ENCODE results near the gene VPS26C. TPM values are rescaled to one million over a fixed set of nuclear protein-coding genes. Genes with fewer than 3 reads are reported as not detected.
A peak's percentile ranks its signal among the peaks of the same experiment; 100 is the strongest.

Gene VPS26C
- total RNA-seq, 1 experiment from 2014 or later, result 47.4 TPM

DNA sequence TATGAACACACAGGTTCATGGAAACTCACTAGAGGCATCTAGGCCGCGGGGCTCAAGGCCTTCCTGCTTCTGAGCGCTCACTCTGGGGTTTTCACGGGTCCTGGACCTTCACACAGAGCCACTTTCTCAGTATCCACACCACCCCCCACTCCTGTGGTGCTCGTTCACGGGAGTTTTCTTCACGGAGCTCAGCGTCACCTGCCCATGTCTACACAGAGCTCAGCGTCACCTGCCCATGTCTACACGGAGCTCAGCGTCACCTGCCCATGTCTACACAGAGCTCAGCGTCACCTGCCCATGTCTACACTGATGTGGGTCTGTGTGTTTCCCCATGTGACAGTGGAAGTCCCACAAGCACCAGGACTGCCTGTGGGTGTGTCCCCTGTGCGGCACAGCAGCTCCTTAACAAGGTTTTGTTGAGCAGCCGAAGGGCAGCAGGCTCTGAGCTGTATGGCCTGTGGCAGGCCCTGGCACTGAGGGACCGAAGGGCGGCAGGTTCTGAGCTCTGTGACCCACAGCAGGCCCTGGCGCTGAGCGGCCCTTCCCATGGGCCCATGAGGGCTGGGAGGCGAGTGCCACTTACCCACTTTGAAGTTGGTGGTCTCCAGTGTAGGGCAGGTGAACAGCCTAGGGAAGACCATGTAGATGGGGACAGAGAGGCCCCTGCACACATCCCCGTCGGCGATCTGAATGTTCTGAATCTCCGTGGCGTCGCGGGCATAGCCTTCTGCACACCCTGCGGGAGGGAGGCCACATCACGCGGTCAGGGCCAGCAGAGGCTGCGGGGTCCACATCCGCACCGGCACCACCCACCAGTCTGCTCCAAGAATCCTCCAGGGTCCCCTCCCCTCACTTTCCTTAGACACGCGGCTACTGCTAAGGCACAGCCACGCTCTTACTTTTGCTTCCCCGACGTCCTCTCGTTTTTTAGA, 39.8 kb downstream of the VPS26C start:
- Histone ChIP-seq H3K4me1 (ENCODE audit: control insufficient read depth, insufficient read depth, low read length) (no peaks in the 10 kb centered on the region), H3K9me3 (ENCODE audit: control insufficient read depth, insufficient read depth, low read depth, low read length) (no peaks in the 10 kb centered on the region), H3K36me3 (ENCODE audit: control insufficient read depth, insufficient read depth, low read length) (peaks cover 5% of the 10 kb centered on the region; the same call in 1 of the 2 replicates), H3K4me3 (ENCODE audit: low read depth in 2 of 2, low read length in 2 of 2) (no peak overlapping the region), H3K27ac (ENCODE audit: low read length) (no peak overlapping the region), H3K27me3 (ENCODE audit: control insufficient read depth, insufficient read depth, low read length) (no peaks in the 10 kb centered on the region)
- CTCF ChIA-PET, result no interaction called here
- no TSS peak for BruUV-seq (replicated peaks)
- TF ChIP-seq POLR2AphosphoS5 (IDR thresholded peaks at IDR 0.05; ENCODE audit: low read depth, low read length), result no peak
- no peak for TF ChIP-seq TCF7L2 (IDR thresholded peaks at IDR 0.05; ENCODE audit: low read depth, low read length)
- no peak for TF ChIP-seq SIN3A (IDR thresholded peaks at IDR 0.05; ENCODE audit: borderline replicate concordance, insufficient read depth, low read depth, low read length)
- TF ChIP-seq, protein P1, sequence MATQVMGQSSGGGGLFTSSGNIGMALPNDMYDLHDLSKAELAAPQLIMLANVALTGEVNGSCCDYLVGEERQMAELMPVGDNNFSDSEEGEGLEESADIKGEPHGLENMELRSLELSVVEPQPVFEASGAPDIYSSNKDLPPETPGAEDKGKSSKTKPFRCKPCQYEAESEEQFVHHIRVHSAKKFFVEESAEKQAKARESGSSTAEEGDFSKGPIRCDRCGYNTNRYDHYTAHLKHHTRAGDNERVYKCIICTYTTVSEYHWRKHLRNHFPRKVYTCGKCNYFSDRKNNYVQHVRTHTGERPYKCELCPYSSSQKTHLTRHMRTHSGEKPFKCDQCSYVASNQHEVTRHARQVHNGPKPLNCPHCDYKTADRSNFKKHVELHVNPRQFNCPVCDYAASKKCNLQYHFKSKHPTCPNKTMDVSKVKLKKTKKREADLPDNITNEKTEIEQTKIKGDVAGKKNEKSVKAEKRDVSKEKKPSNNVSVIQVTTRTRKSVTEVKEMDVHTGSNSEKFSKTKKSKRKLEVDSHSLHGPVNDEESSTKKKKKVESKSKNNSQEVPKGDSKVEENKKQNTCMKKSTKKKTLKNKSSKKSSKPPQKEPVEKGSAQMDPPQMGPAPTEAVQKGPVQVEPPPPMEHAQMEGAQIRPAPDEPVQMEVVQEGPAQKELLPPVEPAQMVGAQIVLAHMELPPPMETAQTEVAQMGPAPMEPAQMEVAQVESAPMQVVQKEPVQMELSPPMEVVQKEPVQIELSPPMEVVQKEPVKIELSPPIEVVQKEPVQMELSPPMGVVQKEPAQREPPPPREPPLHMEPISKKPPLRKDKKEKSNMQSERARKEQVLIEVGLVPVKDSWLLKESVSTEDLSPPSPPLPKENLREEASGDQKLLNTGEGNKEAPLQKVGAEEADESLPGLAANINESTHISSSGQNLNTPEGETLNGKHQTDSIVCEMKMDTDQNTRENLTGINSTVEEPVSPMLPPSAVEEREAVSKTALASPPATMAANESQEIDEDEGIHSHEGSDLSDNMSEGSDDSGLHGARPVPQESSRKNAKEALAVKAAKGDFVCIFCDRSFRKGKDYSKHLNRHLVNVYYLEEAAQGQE (IDR thresholded peaks at IDR 0.05; ENCODE audit: insufficient read depth in 1 of 2, low read depth in 2 of 2, low read length in 1 of 2), result no peak
- TF ChIP-seq, protein P2, sequence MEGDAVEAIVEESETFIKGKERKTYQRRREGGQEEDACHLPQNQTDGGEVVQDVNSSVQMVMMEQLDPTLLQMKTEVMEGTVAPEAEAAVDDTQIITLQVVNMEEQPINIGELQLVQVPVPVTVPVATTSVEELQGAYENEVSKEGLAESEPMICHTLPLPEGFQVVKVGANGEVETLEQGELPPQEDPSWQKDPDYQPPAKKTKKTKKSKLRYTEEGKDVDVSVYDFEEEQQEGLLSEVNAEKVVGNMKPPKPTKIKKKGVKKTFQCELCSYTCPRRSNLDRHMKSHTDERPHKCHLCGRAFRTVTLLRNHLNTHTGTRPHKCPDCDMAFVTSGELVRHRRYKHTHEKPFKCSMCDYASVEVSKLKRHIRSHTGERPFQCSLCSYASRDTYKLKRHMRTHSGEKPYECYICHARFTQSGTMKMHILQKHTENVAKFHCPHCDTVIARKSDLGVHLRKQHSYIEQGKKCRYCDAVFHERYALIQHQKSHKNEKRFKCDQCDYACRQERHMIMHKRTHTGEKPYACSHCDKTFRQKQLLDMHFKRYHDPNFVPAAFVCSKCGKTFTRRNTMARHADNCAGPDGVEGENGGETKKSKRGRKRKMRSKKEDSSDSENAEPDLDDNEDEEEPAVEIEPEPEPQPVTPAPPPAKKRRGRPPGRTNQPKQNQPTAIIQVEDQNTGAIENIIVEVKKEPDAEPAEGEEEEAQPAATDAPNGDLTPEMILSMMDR (IDR thresholded peaks at IDR 0.05), result no peak
- 0 out of 2 replicates have a peak, but pooled peaks have one; percentile 36 for ATAC-seq
- intact Hi-C loops (cut with micrococcal nuclease; ENCODE audit: unreplicated experiment) (no loop called here), in situ Hi-C loops (cut with HindIII; ENCODE audit: low pct_unique_long_range_greater_than_20kb, low sequenced_read_pairs) (no loop called here)
- no peak for DNase-seq (ENCODE audit: low read depth, low spot score)
- POLR2A ChIA-PET, result no interaction called here

DNA sequence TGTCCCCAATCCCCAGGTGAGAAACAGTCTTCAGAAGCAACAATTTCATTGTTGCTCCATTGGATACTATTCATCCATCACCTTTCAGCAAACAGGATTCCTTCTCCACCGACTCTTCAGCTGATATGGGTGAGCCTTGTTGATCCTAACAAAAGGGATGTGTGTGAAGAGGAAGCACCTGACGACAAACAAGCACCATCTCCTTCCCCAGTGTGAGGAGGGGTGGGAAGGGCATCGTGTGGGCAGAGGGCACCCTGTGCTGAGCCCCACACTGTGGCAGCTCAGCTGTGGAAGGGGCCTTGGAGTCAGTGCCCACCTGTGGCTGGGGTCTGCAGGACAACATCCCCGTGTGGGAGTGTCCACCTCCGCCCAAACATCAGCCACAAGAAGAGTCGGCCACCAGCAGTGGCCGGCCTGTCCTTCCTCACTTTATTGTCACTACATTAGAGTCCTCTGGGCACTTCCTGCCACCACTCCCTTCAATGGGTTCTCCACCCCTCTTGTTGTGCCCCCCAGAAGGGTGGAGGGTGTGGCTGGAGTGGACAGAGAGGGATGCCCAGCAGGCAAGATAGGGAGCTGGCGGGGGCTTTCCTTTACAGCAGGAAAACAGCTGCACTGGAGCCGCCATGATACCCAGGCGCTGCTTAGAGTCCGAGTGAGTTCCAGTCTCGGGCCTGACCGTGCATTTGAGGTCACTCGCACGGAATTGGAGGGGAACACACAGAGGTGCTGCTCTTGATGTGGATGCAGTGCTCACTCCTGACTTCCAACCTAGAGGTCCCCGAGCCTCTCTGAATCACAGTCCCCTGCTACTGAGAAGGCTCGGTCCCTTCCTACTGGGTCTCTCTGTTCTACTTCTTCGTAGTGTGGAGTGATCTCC, 40.9 kb downstream of the VPS26C start:
- H3K27ac ChIP-seq (ENCODE audit: low read length), result no peak overlapping the region
- H3K9me3 ChIP-seq (ENCODE audit: control insufficient read depth, insufficient read depth, low read depth, low read length), result no peaks in the 10 kb centered on the region
- in situ Hi-C loops (cut with HindIII; ENCODE audit: low pct_unique_long_range_greater_than_20kb, low sequenced_read_pairs), result no loop called here
- CTCF ChIA-PET, result no interaction called here
- TF ChIP-seq, protein P1 (IDR thresholded peaks at IDR 0.05; ENCODE audit: insufficient read depth in 1 of 2, low read depth in 2 of 2, low read length in 1 of 2), result no peak
- TF ChIP-seq, protein P2 (IDR thresholded peaks at IDR 0.05), result no peak
- TF ChIP-seq TCF7L2 (IDR thresholded peaks at IDR 0.05; ENCODE audit: low read depth, low read length) (no peak), SIN3A (IDR thresholded peaks at IDR 0.05; ENCODE audit: borderline replicate concordance, insufficient read depth, low read depth, low read length) (no peak), POLR2AphosphoS5 (IDR thresholded peaks at IDR 0.05; ENCODE audit: low read depth, low read length) (no peak)
- intact Hi-C loops (cut with micrococcal nuclease; ENCODE audit: unreplicated experiment), result no loop called here
- H3K4me1 ChIP-seq (ENCODE audit: control insufficient read depth, insufficient read depth, low read length), result no peaks in the 10 kb centered on the region
- H3K36me3 ChIP-seq (ENCODE audit: control insufficient read depth, insufficient read depth, low read length), result peaks cover 5% of the 10 kb centered on the region; the same call in 1 of the 2 replicates
- no peaks in the 10 kb centered on the region for H3K27me3 ChIP-seq (ENCODE audit: control insufficient read depth, insufficient read depth, low read length)
- H3K4me3 ChIP-seq (ENCODE audit: low read depth in 2 of 2, low read length in 2 of 2), result no peak overlapping the region
- POLR2A ChIA-PET, result no interaction called here
- BruUV-seq (replicated peaks), result no TSS peak
- DNase-seq (ENCODE audit: low read depth, low spot score), result no peak
- no peak for ATAC-seq

All from Panc1 (cell line).